HG03520 (cell line): Measurements from ENCODE around the gene THEM5.

Experiments used
- ATAC-seq: cut with Tn5 transposase; IDR thresholded peaks from one replicate; pipeline ENCODE4 v1.9.1; 2021; ENCODE audit warnings: mild to moderate bottlenecking, moderate library complexity; ENCODE audit not compliant: unreplicated experiment

The THEM5 gene

DNA sequence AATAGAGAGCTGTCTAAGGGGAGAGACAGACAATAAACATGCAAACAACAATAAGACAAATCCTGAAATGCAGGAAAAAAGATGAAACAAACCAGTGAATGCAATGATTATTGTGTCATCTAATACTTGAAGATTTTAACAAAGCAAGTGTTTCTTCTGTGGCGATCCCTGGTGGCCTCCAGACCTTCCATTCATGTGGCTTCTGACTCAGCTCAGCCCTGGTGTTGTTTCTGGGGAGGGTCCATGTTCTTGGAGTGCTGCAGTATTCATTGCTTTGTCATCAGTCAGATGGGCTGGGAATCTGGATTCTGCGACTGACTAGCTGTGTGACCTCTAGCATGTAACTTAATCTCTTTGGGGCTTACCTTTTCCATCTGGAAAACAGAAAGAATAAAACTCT lies 12.4 kb downstream of the THEM5 start:
- ATAC-seq: no peak

DNA sequence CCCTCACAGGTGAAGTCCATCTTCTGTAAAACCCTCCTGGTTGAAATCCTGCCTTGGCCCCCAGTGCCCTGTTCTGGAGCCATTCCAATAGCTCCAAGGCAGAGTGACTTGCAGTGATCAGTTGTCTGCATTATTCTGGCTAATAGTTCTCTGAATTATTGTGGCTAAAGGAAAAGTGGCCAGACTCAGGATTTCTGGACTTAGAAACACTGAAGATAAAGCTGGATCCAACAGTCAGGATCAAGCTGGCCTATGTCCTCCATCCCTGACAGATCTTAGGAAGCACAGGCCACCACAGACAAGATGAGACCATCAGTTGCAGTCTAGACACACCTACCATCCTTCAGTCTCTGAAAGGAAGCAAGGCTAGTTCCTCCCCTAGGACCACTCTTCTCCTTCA lies 13.1 kb downstream of the THEM5 start:
- no peak for ATAC-seq

DNA sequence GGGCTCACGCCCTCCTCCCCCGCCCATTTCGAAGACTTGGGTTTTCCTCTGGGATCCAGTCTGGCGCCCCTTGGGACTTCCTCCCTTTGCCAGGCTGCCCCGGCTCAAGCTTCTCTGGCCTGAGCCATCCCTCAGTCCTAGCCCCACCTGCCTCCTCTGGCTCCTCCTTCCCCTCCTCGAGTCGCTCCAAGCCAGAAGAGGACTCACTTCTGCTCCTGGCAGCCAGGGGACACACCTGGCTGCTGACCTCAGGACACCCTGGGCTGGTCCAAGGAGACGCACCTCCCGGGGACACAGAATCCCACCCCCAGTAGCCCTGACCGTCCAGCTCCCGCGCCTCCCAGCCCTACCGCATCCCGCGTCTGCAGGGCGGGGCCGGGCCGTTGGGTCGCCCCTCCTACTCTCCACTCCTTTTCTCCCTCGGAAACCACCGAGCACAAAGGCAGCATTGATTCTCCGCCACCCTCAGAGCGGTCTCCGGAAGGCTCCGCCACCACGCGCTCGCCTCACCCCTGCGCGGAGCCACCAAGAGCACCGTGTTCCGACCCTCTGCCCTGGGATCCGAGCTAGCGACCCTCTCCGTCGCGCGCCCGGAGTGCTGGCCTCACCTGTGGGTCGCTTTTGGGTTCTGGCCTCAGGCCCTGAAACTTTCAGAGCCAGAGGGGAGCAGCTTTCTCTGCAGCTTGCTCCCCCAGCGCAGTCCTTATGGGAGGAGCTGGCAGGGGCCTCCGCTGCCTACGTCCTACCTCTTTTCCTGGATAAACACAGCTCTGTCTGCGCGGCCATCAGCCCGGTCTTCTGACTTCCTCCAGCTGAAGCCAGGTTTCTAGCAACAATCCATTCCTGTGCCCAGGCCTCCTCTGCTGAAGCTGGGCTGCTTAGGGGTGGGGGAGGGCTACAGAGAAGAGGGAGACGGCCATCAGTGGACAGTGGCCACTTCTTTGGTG lies 13.8 kb downstream of the THEM5 start, which contains the start of gene C2CD4D:
C2CD4D (minus strand) TSS at position 364 of the 947 bp plus-strand sequence. CDS start 831 bp downstream, outside the sequence.
- no peak for ATAC-seq

DNA sequence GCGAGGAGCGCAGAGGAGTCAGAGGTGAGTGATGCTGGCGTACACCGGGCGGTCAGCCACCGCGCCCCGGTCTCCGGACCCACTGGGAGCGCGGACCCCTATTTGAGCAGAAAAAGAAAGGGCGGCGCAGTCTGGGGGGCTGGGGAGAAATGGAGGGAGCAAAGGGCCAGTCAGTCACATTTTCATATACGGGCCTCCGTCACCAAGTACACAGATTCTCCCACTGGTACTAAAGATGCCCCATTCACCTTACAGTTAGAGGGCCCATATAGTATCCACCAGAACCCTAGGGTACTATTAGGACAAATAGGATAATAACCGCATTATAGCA lies 14.5 kb downstream of the THEM5 start:
- no peak for ATAC-seq

DNA sequence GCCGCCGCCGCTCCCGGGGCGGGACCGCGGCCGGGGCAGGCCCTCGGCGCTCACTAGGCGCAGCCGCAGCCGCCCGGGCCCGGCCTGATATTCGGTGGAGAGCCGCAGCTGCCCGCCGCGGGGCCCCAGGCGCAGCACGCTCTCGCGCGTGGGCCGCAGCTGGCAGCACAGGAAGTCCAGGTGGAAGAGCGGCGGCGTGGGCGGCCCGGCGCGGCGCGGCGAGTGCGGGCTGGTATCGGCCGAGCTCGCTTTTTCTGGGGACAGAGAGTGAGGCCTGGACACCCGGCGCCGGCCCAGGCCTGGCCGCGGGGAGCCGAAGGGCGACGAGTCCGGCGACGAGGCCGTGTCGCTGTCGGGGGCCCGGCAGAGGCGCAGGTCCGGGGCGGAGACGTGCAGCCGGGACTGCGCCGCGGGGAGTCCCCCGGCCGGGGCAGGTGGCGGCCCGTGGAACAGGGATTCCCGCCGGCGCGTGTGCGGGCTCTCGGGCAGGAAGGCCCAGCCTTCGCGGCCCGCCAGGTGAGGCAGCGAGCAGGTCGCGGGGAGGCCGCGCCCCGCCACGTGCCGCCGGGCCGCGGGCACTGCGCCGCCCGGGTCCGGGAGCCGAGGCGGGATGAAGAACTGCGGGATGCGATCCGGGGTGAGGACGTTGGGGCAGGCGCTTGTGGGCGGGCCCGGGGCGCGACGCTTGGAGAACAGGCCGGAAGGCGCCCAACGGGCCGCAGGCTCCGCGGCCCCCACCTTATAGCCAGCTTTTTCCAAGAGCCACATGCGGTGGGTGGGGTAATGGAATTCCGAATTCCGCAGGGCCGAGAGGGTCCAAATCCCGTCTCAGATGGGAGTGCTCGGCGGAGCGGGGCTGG lies 15.1 kb downstream of the THEM5 start:
- ATAC-seq: no peak

DNA sequence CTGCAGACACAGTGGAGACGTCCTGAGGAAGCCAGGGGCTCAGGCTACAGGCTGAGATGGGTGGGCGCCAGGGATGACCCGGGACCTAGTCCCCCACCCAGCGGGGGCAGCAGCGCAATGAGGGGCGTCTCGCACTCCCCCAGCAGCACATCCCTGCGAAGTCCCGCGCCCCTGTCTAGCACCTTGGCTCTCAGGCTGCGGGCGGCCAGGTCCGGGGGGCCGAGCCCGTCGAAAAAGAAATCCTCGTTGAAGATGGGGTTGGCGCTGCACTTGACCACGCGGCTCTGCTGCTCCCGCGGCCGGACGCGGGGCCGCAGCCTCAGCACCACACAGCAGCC lies 15.7 kb downstream of the THEM5 start:
- ATAC-seq: no peak

DNA sequence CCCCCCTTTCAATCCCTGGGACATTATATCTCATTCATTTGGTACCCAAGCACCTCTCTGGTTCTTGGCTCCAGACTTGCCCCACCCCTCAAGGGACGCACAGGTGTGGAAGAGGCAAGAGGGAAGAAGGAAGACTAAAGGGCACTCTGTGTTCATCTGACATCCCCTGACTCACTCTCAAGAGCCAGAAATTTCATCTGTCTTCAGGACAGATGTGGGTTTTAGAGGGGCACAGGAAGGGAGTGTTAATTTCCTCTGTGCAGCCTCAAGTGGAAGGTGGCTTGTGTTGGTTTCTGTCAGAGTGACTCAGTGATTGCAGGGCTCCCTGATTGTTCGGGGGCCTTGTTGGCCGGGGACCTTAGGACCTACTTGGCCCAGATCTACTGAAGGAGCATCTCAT lies 16.3 kb downstream of the THEM5 start:
- no peak for ATAC-seq

DNA sequence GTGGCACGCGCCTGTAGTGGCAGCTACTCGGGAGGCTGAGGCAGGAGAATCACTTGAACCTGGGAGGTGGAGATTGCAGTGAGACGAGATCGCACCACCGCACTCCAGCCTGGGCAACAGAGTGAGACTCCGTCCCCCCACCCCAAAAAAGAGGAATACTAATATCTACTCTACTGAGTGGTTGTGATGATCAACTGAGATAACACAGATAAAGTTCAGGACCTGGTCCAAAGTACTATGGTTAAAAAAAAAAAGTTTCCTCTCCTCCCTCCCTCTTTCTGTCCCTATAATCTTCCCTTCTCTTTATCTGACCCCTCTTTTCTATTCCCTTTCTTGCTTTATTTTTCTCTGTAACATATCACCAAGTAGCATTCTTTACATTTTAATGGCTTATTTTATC lies 17.9 kb downstream of the THEM5 start:
- no peak for ATAC-seq

DNA sequence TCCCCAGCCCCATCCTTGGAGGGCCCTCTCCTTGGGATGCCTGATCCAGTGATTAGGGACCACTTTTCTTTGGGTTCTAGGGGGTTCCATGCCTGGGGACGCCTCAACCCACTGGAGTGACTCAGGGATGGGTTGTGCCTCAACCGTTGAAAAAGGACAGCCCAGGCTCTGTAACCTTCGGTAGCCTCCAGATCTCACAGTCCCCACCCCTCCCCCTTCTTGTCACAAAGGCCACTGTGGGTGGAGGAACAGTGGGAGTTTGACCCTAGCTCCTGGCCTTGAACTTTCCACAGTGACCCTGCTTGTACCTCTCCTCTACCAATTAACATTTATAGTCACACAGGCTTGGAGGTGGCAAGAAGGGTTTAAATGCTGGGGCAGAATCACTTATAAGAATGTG lies 19.3 kb downstream of the THEM5 start:
- no peak for ATAC-seq

DNA sequence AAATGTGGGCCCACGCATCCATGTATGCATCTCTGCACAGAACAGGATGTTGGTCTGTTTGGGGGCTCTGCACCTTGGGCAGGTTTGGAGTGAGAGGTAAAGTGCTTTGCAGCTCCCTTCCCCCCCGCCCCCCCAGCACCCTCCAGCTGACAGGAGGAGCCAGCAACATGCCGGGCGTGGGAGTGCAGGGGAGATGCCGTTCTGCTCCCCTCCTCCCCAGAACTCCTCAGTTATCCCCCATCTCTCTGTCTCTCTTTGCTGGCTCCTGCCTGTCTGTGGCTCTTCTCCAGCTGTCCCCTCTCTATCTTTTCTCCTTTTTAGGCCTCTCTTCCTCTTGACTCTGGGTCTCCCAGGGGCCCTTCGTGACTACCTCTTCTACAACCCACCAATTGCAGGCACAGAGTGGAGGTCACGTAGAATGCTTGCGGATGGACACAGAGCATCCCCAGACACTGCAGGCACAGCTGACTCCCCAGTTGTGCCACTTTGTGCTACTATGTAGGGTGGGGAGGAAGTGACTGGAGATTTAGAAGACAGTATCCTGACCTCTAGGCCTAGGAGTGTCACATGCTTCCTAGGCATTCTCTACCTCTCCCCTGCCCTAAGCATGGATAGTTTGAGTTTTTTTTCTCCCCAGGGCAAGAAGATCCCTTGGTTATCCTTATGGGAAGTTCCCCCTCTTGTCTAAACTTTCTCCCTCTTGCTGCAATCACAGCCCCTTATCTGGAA lies 20.2 kb downstream of the THEM5 start:
- ATAC-seq: no peak

DNA sequence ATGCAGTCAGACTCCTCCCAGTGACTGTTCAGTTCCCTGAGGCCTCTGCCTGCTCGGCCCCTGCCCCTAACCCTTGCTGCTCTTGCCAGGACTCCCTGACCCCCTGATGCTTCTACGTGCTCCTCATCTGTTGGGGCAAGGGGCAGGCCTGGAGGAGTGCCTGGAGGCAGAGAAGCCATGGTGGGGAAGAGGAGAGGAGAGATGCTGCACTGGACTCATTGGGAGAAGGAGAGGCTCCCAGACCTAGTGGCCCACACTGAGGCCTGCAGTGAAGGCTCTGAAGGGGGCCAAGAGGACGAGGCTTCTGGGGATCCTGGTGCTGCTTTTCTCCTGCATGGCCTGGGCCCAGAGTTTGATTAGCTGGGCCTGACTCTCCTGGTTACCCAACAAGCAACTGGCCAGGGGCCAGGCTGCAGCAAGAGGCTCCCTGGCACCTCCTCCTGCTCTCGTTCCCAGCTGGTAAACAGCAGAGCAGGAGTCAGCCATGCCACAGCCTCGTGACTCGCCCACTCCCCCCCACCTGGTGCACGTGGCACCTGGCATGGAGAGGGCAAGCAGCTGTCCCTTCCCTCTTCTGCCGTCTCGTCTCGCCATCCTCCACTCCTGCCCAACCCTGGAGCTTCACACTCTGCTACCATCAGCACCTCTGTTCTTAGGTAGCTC lies 21.1 kb downstream of the THEM5 start:
- no peak for ATAC-seq

DNA sequence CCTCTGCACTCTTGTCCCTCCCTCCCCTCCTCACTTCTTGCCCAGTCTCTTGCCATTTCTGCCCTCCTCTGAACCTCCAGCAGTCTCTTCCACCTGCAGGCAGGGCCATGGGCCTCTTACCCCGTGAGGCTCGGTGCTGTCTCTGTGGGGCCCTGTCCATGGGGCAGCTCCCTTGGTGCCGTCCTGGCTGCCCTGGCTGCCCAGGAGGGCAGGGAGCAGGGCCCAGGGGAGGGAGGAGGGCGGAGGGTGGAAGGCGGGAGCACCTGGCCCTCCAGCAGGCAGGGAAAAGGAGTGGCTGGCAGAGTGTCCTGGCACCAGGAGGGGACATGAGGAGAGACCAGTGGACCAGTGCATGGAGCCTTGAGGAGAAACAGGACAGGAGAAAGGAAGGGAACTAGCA lies 21.9 kb downstream of the THEM5 start, which contains the start of gene RORC:
RORC (minus strand) TSS at position 198 of the 400 bp plus-strand sequence; CDS start at position 160, 38 bp downstream.
- ATAC-seq: no peak

DNA sequence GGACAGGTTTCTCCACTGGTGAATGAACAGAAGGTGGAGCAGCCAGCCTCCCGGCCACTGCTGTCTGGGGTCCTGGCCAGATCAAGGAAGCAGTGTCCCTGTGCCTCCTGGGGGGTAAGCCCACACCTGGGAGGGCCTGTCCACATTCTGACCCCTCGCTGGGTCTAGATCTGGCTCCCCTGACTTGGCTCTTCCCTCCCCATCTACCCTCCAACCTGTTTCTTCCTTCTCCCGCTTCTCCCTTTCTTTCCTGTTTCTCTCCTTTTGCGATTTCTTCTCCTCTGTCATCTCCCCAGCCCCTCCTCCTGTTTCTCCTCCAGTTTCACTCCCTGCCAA lies 22.3 kb downstream of the THEM5 start:
- ATAC-seq: no peak

DNA sequence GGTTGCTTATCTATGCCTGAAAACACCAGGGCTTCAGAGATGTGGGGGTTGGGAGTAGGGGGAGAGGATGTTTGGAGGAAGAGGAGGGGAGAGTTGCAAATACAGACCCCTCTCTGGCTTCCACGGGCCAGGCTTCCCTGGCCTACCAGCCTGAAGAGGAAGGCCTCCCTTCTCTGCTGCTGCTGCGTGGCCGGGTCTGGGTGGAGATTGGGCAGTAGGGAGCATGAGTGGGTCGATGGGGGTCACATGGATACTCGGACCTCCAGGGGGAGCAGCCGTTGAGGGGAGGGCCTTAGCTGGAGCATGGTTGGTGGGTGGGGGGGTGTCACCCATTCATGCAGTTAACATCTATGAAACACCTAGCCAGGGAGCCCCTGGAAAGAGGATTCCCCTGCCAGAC lies 23.5 kb downstream of the THEM5 start:
- no peak for ATAC-seq

DNA sequence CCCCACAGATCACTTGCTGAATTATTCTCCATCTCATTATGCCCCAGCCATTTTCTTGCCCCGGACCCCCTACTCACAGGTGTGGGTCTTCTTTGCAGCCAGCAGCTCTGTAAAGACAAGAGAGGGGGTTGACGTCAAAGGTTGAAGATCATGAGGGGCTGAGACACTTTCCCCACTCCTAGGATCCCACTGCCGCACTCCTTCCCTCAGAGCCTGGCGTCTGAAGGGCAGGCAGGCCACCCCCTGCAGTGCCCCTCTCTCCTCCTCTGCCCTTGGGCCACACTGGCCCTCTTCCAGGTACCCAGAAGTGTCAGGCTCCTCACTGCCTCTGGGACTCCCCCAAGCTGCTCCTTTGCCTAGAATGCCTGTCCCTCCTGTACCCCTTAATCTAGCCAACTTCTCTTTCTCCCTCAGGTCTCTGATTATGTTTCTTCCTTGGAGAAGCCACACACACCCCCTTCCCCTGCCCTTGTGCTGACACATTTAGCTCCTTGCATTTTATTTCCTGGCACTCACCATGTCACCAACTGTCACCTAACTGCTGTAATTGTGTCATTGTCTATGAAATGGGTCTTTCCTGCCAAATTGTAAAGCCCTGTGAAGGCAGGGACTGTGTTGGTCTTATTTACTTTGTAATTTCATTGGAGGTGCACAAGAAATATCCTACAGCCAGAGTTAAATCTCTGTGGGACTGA lies 24.0 kb downstream of the THEM5 start:
- ATAC-seq: no peak

DNA sequence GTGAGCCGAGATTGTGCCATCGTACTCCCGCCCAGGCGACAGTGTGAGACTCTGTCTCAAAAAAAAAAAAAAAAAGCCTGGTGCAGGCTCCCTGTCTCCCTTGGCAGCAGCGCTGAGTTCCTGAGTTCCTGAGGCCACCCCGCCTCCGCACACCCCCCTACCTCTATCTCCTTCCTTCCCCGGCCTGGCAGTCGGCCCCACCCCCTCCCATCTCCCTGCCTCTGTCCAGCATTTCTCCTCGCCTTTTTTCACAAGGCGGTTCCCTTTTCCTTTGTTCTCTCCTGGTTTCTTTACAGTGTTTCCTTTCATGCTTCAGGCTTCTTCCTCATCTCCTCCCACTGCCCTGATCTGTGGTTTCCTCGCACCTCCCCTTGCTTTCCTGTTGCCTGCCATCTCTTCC lies 24.6 kb downstream of the THEM5 start:
- no peak for ATAC-seq

DNA sequence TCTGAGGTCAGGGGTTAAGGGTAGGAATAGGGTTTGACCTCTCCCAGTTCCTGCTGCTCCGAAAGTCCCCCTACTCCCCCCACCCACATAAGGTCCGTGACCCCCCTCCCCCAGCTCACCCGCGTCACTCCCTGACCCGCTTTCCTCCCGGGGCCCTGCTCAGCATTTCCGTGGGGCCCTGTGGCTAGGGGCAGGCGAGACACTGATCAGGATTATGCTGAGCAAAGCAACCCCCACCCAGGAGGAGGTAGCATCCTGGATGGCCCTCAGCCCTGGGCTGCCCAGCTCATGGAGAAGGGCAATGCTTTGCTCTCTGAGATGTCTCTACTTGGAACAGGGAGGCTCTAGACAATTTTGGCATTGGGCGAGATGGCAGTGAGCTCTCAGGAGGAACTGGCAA lies 25.7 kb downstream of the THEM5 start:
- no peak for ATAC-seq

DNA sequence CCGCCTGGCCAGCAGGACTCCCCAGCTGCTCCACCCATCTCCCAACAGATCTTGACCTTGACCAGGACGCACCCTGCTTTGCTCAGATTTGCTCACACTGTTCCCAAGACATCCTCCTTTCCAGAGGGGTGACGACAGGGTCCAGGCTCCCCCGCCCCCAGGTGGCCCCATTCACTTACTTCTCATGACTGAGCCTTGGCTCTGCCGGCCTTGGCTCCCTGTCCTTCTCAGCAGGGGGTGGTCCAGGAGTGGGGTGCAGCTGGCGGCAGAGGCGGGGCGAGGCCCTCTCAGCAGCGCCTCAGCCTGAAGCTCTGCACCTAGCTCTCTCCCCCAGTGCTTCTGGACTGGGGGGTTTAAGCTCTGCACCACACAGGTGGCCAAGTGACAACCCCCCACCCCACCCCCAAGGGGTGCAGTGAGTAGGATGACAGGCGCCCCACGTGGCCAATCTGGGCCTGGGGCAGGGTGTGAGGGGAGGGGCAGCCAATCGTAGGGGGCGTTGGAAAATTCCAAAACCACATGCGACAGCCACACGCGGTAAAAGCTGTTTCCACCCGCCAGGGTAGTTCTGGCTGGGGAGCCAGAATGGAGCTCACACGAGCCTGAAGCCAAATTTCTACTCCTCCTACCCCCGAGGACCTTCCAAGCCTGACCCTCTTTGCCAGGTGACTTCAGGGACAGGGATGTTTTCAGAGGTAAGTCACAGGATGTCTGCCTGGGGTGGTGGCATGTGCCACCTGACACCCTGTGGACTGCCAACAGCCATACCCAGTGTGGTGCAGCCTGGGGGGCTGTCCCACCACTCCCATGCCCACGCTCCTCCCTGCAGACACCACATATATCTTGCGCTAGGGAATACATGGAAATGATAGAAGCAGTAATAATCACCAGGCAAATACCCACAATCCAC lies 27.5 kb downstream of the THEM5 start:
- no peak for ATAC-seq

DNA sequence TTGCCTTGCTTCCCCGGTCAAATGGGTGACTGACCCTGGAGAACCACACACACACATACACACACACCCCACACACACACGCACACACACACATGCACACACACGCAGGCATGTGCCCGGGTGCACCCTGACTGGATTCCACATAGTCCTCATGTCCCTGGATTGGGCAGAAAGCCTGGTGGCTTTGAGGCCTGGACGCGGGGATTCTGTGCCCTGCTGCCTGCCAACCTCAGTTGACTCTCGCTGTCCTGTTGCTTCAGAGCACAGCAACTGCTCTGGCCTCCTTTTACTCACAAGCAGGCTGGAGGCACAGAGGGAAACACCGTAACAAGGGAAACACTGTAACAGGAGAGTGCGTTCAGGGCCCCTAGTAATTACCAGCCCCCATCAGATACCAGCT lies 28.3 kb downstream of the THEM5 start:
- ATAC-seq: no peak
